Measurements from ENCODE around the gene CCNK.

Gene CCNK

GRCh38 chr14:99480917-99481744 lies at the start of gene CCNK:
Gene CCNK, plus strand, starts transcription at chr14:99481409. Its CDS starts 11,269 bp downstream, at chr14:99492678.
- no peak for TF ChIP-seq CTCF (conservative IDR thresholded peaks at IDR 0.05)
- H3K27ac ChIP-seq = peak within 1 kb of the TSS; percentile 90

- no peak for TF ChIP-seq CTCF (conservative IDR thresholded peaks at IDR 0.05)
- no peak overlapping the region for H3K27ac ChIP-seq
These were observed 49.2 kb upstream of the CCNK start for GRCh38 chr14:99431986-99432385.

- no peak for TF ChIP-seq CTCF (conservative IDR thresholded peaks at IDR 0.05)
- no peak overlapping the region for H3K27ac ChIP-seq
These were observed 48.7 kb upstream of the CCNK start for GRCh38 chr14:99432485-99432884.

- TF ChIP-seq CTCF (conservative IDR thresholded peaks at IDR 0.05) = no peak
- H3K27ac ChIP-seq = no peak overlapping the region
These were observed 45.9 kb upstream of the CCNK start for GRCh38 chr14:99435327-99435726.

- TF ChIP-seq CTCF (conservative IDR thresholded peaks at IDR 0.05) = no peak
- no peak overlapping the region for H3K27ac ChIP-seq
These were observed 44.7 kb upstream of the CCNK start for GRCh38 chr14:99436247-99437180.

- H3K27ac ChIP-seq = no peak overlapping the region
- TF ChIP-seq CTCF (conservative IDR thresholded peaks at IDR 0.05) = no peak
These were observed 43.5 kb upstream of the CCNK start for GRCh38 chr14:99437706-99438105.

- H3K27ac ChIP-seq = no peak overlapping the region
- 0 out of 2 replicates have a peak, but pooled peaks have one; percentile 10 for TF ChIP-seq CTCF (conservative IDR thresholded peaks at IDR 0.05)
These were observed 40.9 kb upstream of the CCNK start for GRCh38 chr14:99440278-99440677.
